NB4 (cell line): ENCODE measurements around the gene PRKCG.
A peak's percentile ranks its signal among the peaks of the same experiment; 100 is the strongest.

ENCODE experiments used
- DNase-seq: peaks from one replicate; pipeline ENCODE4 v3.0.0; 2010; ENCODE audit warnings: low read depth
- H3K4me3 ChIP-seq: one replicate; pipeline ENCODE4 v1.5.1; 2011; ENCODE audit warnings: mild to moderate bottlenecking, low read depth, low read length, moderate library complexity
- CTCF ChIP-seq: IDR thresholded peaks from one replicate; pipeline ENCODE4 v1.5.1; 2012; ENCODE audit warnings: low read depth, low read length
- MYC ChIP-seq: IDR thresholded peaks from 2 replicates; pipeline ENCODE4 v1.6.1; 2011; ENCODE audit warnings: low read depth, low read length
- POLR2A ChIP-seq: IDR thresholded peaks from 2 replicates; pipeline ENCODE4 v1.6.1; 2011; ENCODE audit warnings: mild to moderate bottlenecking; ENCODE audit not compliant: insufficient read length; ENCODE audit errors: extremely low read depth
- TF ChIP-seq, protein P1 (sequence below): IDR thresholded peaks from 2 replicates; pipeline ENCODE4 v1.6.1; 2011; ENCODE audit warnings: low read depth, low read length

Gene PRKCG

DNA sequence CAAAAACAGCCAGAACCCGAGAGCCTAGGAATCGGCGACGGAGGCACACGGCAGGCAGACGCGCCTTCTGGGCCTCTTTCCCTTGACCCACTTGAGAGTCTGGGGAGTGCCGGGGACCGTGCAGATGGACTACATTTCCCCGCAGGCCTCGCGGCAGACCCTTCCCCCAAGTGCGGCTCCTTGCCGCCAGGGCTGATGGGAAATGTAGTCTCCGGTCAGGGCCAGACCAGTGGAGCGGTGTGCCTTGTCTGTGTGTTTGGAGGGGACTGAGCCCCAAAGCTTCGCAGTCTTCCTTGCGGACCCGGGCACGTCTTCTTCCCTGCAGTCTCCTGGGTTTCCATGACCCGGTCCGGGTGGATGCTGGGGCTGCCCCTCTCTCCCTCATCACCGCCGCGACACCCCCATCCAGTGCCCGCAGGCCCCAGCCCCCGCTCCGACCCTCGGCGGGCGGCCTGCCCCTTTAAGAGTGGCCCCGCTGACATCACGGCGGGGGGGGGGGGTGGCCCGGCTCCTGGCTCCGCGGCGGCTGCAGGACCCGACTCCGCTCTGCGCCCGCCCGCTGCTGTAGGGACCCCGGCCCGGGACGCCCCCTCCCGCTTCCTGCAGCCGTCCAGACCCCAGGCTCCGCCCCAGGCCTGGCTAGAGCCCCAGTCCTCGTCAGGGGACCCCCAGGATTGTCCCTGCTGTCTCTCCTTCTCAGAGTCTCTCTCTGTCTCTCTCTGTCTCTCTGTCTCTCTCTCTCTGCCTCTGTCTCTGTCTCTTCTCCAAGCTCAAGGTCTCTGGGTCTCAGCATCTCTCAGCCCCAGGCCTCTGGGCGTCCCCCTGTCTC lies 26.3 kb downstream of the PRKCG start:
- peak; percentile 61 for DNase-seq
- no peak overlapping the region for H3K4me3 ChIP-seq
- no peak for TF ChIP-seq POLR2A
- TF ChIP-seq MYC: 0 out of 2 replicates have a peak, but pooled peaks have one; percentile 36
- TF ChIP-seq, protein P1, sequence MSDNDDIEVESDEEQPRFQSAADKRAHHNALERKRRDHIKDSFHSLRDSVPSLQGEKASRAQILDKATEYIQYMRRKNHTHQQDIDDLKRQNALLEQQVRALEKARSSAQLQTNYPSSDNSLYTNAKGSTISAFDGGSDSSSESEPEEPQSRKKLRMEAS: no peak
- TF ChIP-seq CTCF: no peak

DNA sequence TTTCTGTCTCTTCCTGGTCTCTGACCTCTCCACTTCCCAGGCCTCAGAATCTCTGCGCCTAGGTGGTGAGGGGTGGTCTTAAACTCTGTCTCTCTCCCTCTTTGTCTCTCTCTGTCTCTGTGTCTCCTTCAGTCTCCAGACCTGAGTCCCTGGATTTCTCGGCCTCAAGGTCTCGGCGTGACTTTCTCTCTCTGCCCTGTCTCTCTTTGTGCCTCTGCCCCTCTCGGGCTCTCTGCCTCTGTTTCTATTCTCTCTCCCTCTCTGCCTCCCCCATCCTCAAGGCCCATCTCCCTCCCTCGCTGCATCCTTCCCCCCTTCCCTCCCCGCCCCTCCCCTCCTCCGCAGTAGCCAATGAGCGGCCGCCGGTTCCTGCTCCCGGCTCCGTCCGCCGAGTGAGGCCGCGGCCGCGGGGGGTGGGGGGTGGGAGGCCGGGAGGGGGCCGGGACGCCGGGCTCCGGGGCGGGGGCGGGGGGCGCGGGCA lies 27.0 kb downstream of the PRKCG start, which contains the start of gene CACNG7:
TSS of gene CACNG7 (plus strand) at position 344 of the 481 bp plus-strand sequence. CDS start 3,554 bp downstream, outside the sequence.
- H3K4me3 ChIP-seq: no peak within 1 kb of the TSS
- no peak for DNase-seq
- TF ChIP-seq MYC (no peak), POLR2A (no peak), CTCF (no peak)
- TF ChIP-seq, protein P1: no peak

DNA sequence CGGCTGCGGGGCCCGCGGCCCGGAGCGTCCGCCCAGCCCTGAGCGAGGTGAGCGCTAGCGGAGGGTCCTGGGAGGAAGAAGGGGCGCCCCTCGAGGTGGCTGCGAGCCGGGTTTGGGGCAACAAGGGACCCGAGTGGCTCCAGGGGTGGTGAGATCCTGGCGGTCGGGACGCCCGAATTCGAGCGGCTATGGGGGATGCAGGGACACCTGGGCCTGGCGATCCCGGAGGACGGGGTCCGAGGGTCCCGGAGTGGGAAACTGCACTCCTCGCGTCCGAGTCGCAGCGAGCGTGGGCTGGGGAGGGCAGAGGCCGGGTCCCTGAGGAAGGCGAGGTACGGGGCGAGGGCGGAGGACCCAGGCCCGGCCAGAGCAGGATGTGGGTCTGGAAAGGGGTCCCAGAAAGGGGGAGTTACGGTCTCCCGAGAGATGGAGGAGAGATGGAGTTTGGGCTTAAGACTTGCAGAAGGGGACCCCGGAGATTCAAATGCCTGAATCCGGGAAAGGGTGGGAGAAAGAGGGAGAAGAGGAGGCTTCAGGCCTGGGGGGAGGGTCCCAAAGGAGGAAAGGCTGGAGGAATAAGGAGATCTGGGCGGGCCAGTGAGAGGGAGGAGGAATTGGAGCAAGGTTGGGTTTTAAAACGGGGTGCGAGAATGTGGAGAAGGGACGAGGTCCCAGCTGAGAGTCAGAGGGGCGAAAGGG lies 27.6 kb downstream of the PRKCG start:
- TF ChIP-seq MYC: no peak
- no peak for TF ChIP-seq POLR2A
- TF ChIP-seq, protein P1: no peak
- TF ChIP-seq CTCF: no peak
- H3K4me3 ChIP-seq: no peak overlapping the region
- no peak for DNase-seq

GRCh38 chr19:53910170-53910518 lies 28.1 kb downstream of the PRKCG start:
- no peak overlapping the region for H3K4me3 ChIP-seq
- DNase-seq: no peak
- TF ChIP-seq MYC: no peak
- TF ChIP-seq, protein P1: no peak
- TF ChIP-seq CTCF: no peak
- TF ChIP-seq POLR2A: no peak

DNA sequence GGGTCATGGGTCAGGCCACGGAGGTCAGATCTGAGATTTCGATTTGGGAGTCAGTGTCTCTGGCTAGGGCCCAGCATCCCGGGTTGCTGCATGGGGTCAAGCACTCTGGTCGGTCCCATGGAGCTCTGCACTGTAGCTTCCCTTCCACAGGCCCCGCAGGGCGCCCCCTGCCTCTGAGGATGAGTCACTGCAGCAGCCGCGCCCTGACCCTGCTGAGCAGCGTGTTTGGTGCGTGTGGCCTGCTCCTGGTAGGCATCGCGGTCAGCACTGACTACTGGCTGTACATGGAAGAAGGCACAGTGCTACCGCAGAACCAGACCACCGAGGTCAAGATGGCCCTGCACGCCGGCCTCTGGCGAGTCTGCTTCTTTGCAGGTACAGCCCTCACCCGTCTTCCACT lies 30.7 kb downstream of the PRKCG start:
- no peak for TF ChIP-seq MYC
- TF ChIP-seq CTCF: peak; percentile 43
- TF ChIP-seq, protein P1: no peak
- TF ChIP-seq POLR2A: no peak
- H3K4me3 ChIP-seq: no peak overlapping the region
- peak; percentile 28 for DNase-seq
